Measurements from ENCODE around the gene HYCC2.
"Not testable (repeated sequence)": the region's sequence is repeated elsewhere in the genome, so short reads cannot be mapped to it uniquely, and the experiment has no call there.

GRCh38 chr2:201063516-201063915 lies 8.0 kb downstream of the HYCC2 start:
- TF ChIP-seq POLR2A, CTCF (IDR thresholded peaks at IDR 0.05): not testable (repeated sequence)
